ENCODE results near the gene SGMS1.

The SGMS1 gene

GRCh38 chr10:50387732-50388073, 236.1 kb downstream of the SGMS1 start:
- TF ChIP-seq CTCF (IDR thresholded peaks at IDR 0.05; ENCODE audit: extremely low read depth, missing control alignments): no peak
- no peak for DNase-seq (ENCODE audit: low spot score)

DNA sequence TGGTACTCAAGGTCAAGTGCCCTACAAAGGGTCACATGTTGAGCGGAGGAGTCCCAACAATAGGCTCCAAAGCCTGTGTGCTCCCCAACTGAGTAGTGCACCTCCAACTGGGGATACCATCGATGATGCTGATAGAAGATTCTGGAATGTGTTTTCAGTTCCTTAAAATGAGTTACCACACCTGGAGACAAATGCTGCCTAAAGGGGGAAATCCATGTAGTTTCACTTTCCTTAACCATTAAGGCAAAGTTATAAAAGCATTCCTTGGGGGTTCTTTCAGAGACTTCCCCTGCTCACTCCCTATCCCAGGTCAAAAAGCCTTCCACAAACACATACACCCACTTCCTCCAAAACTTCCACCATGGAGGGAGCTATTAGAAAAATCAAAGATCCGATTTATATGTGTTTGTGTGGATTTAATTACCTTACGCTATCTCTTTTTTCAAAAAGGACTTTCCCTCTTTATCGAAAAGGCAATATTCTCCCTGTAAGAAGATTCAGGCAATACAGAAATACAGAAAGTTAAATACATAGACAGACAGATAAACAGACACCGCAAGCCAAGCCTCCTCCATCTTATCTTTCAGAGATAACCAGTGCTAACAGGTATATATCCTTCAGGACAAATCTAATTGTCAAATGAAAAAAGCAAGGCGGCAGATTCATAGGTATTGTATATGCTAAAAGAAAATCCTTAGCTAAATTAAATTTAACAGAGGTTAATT, 236.6 kb downstream of the SGMS1 start:
- no peak for DNase-seq (ENCODE audit: low spot score)
- TF ChIP-seq CTCF (IDR thresholded peaks at IDR 0.05; ENCODE audit: extremely low read depth, missing control alignments): no peak

DNA sequence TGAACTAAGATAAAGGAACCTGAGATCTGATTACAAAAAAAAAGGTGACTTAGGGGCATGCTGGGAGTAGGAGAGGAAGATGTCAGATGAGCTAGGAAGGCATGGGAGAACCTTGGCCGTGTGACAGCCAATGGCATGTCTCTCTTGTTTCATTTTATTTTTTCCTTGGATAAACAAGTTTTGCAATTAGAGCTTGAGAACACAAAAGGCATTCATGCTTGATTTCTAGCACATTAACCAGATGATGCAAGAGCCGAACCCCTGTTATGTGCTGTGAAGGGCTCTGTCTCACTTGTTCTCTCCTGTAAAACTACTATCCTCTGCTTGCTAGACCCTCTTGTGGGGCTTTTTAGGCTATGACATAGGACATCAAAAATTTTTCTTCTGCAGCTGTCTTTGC, 238.1 kb downstream of the SGMS1 start:
- no peak for TF ChIP-seq CTCF (IDR thresholded peaks at IDR 0.05; ENCODE audit: extremely low read depth, missing control alignments)
- no peak for DNase-seq (ENCODE audit: low spot score)

- no peak for DNase-seq (ENCODE audit: low spot score)
- TF ChIP-seq CTCF (IDR thresholded peaks at IDR 0.05; ENCODE audit: extremely low read depth, missing control alignments): no peak
These were observed 238.9 kb downstream of the SGMS1 start for GRCh38 chr10:50384898-50385297.

DNA sequence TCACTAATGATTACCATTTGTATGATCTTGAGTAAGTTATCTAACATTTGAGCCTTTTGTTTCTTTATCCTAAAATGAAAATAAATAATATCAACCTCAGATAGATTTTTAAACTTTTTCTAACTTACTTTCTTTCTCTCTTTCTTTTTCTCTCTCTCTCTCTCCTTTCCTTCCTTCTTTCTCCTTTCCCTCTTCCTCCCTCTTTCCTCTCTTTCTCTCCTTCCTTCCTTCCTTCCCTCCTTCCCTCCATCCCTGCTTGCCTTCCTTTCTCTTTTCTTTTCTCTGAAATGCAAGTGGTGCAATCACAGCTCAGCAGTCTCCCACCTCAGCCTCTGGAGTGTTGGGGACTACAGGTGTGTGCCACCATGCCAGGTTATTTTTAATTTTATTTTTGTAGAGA, 239.5 kb downstream of the SGMS1 start:
- no peak for DNase-seq (ENCODE audit: low spot score)
- no peak for TF ChIP-seq CTCF (IDR thresholded peaks at IDR 0.05; ENCODE audit: extremely low read depth, missing control alignments)

DNA sequence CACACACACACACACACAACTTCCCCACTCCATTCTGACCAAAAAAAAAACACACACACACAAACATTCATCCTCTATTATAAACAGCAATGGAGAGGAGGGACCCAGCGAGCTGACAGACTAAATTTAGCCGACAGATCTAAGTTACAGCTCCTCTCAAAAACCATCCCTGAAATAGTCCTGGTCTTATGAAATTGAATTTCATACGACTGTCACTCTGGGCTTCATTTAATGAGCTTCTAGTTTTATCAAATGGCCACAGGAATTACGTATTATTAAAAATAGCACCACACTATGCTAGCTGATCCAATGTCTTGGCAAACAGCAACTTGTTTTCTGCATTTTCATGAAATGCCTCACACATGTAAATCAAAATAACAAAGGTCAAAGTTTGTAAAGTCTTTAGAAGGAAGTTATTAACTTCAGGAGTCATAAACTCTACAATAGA, 241.2 kb downstream of the SGMS1 start:
- no peak for TF ChIP-seq CTCF (IDR thresholded peaks at IDR 0.05; ENCODE audit: extremely low read depth, missing control alignments)
- DNase-seq (ENCODE audit: low spot score): no peak

- DNase-seq (ENCODE audit: low spot score): no peak
- no peak for TF ChIP-seq CTCF (IDR thresholded peaks at IDR 0.05; ENCODE audit: extremely low read depth, missing control alignments)
These were observed 242.1 kb downstream of the SGMS1 start for GRCh38 chr10:50381642-50382041.

Data from GM20000 (cell line).